ENCODE results near the gene GKAP1. TPM values are rescaled to one million over a fixed set of nuclear protein-coding genes. Genes with fewer than 3 reads are reported as not detected.
A peak's percentile ranks its signal among the peaks of the same experiment; 100 is the strongest.
"Not testable (repeated sequence)": the region's sequence is repeated elsewhere in the genome, so short reads cannot be mapped to it uniquely, and the experiment has no call there.

The GKAP1 gene
- total RNA-seq, 1 experiment from 2014 or later: 0.86 TPM

GRCh38 chr9:83707768-83708514 lies 109.6 kb downstream of the GKAP1 start, which contains the start of gene UBQLN1:
Gene UBQLN1 (minus strand): TSS chr9:83707958. CDS start chr9:83707679, 279 bp downstream.
- no peaks in the 10 kb centered on the region for H3K27me3 Mint-ChIP-seq (ENCODE audit: insufficient read depth, unreplicated experiment)
- peak; percentile 82 to 87 for DNase-seq
- ChIA-PET CTCF (no interaction called here), POLR2A (no interaction called here)
- no peaks in the 10 kb centered on the region for H3K4me1 Mint-ChIP-seq (ENCODE audit: low read depth, unreplicated experiment)
- peak within 1 kb of the TSS; percentile 87 for H3K4me3 ChIP-seq (ENCODE audit: low read depth, low read length)
- peak within 1 kb of the TSS; percentile 90 for H3K4me3 Mint-ChIP-seq (ENCODE audit: unreplicated experiment)
- H3K9me3 Mint-ChIP-seq (ENCODE audit: unreplicated experiment): no peaks in the 10 kb centered on the region
- no peaks in the 10 kb centered on the region for H3K9me3 ChIP-seq
- no peaks in the 10 kb centered on the region for H3K27me3 ChIP-seq (replicated peaks; ENCODE audit: control insufficient read depth, insufficient read depth, low read length)
- 0 out of 2 replicates have a peak, but pooled peaks cover 4% of the 10 kb centered on the region for H3K4me1 ChIP-seq
- no peak for TF ChIP-seq CTCF (IDR thresholded peaks at IDR 0.05; ENCODE audit: insufficient read depth in 1 of 2, low read depth in 1 of 2, low read length in 1 of 2, severe bottlenecking in 1 of 2, unreplicated experiment in 1 of 2)
- no peaks in the 10 kb centered on the region for H3K36me3 ChIP-seq (ENCODE audit: control insufficient read depth, insufficient read depth, low read length)
- no TSS peak for BruUV-seq (replicated peaks)
- peak within 1 kb of the TSS; percentile 99 for H3K27ac Mint-ChIP-seq (ENCODE audit: unreplicated experiment)
- H3K36me3 Mint-ChIP-seq (ENCODE audit: insufficient read depth, unreplicated experiment): peaks cover 36% of the 10 kb centered on the region
- intact Hi-C loops (cut with micrococcal nuclease; ENCODE audit: unreplicated experiment): loop anchor here (5.0 kb wide), 2 partner anchors 41 to 61 kb away; no protein-coding TSS in a partner anchor

GRCh38 chr9:83707518-83707767 lies 110.1 kb downstream of the GKAP1 start:
- Mint-ChIP-seq H3K27me3 (ENCODE audit: insufficient read depth, unreplicated experiment) (no peaks in the 10 kb centered on the region), H3K36me3 (ENCODE audit: insufficient read depth, unreplicated experiment) (peaks cover 36% of the 10 kb centered on the region), H3K27ac (ENCODE audit: unreplicated experiment) (peak overlapping the region; percentile 99), H3K4me1 (ENCODE audit: low read depth, unreplicated experiment) (no peaks in the 10 kb centered on the region), H3K9me3 (ENCODE audit: unreplicated experiment) (no peaks in the 10 kb centered on the region), H3K4me3 (ENCODE audit: unreplicated experiment) (peak overlapping the region; percentile 90)
- DNase-seq: no peak
- intact Hi-C loops (cut with micrococcal nuclease; ENCODE audit: unreplicated experiment): loop anchor here (5.0 kb wide), 2 partner anchors 40 to 60 kb away; no protein-coding TSS in a partner anchor
- Histone ChIP-seq H3K27me3 (replicated peaks; ENCODE audit: control insufficient read depth, insufficient read depth, low read length) (no peaks in the 10 kb centered on the region), H3K4me1 (0 out of 2 replicates have a peak, but pooled peaks cover 4% of the 10 kb centered on the region), H3K9me3 (no peaks in the 10 kb centered on the region), H3K4me3 (ENCODE audit: low read depth, low read length) (peak overlapping the region; percentile 87), H3K36me3 (ENCODE audit: control insufficient read depth, insufficient read depth, low read length) (no peaks in the 10 kb centered on the region)
- ChIA-PET CTCF (no interaction called here), POLR2A (no interaction called here)
- no peak for TF ChIP-seq CTCF (IDR thresholded peaks at IDR 0.05; ENCODE audit: insufficient read depth in 1 of 2, low read depth in 1 of 2, low read length in 1 of 2, severe bottlenecking in 1 of 2, unreplicated experiment in 1 of 2)
- no TSS peak for BruUV-seq (replicated peaks)

GRCh38 chr9:83706676-83707517 lies 110.7 kb downstream of the GKAP1 start:
- POLR2A ChIA-PET: no interaction called here
- no peaks in the 10 kb centered on the region for H3K27me3 Mint-ChIP-seq (ENCODE audit: insufficient read depth, unreplicated experiment)
- H3K36me3 ChIP-seq (ENCODE audit: control insufficient read depth, insufficient read depth, low read length): no peaks in the 10 kb centered on the region
- no peaks in the 10 kb centered on the region for H3K9me3 ChIP-seq
- no peak for TF ChIP-seq CTCF (IDR thresholded peaks at IDR 0.05; ENCODE audit: insufficient read depth in 1 of 2, low read depth in 1 of 2, low read length in 1 of 2, severe bottlenecking in 1 of 2, unreplicated experiment in 1 of 2)
- H3K27me3 ChIP-seq (replicated peaks; ENCODE audit: control insufficient read depth, insufficient read depth, low read length): no peaks in the 10 kb centered on the region
- peak overlapping the region; percentile 87 for H3K4me3 ChIP-seq (ENCODE audit: low read depth, low read length)
- CTCF ChIA-PET: no interaction called here
- H3K27ac Mint-ChIP-seq (ENCODE audit: unreplicated experiment): peak overlapping the region; percentile 99
- 0 out of 2 replicates have a peak, but pooled peaks cover 4% of the 10 kb centered on the region for H3K4me1 ChIP-seq
- H3K4me1 Mint-ChIP-seq (ENCODE audit: low read depth, unreplicated experiment): no peaks in the 10 kb centered on the region
- H3K9me3 Mint-ChIP-seq (ENCODE audit: unreplicated experiment): no peaks in the 10 kb centered on the region
- intact Hi-C loops (cut with micrococcal nuclease; ENCODE audit: unreplicated experiment): loop anchor here (5.0 kb wide), 2 partner anchors 40 to 60 kb away; no protein-coding TSS in a partner anchor
- H3K36me3 Mint-ChIP-seq (ENCODE audit: insufficient read depth, unreplicated experiment): peaks cover 36% of the 10 kb centered on the region
- H3K4me3 Mint-ChIP-seq (ENCODE audit: unreplicated experiment): peak overlapping the region; percentile 90
- BruUV-seq (replicated peaks): TSS peak; percentile 46
- peak; percentile 30 to 50 for DNase-seq

GRCh38 chr9:83705219-83705651 lies 112.3 kb downstream of the GKAP1 start:
- H3K27me3 ChIP-seq (replicated peaks; ENCODE audit: control insufficient read depth, insufficient read depth, low read length); H3K4me3 ChIP-seq (ENCODE audit: low read depth, low read length); H3K9me3 Mint-ChIP-seq (ENCODE audit: unreplicated experiment); H3K27ac Mint-ChIP-seq (ENCODE audit: unreplicated experiment); BruUV-seq (replicated peaks); H3K36me3 ChIP-seq (ENCODE audit: control insufficient read depth, insufficient read depth, low read length); DNase-seq; CTCF ChIA-PET; H3K27me3 Mint-ChIP-seq (ENCODE audit: insufficient read depth, unreplicated experiment); POLR2A ChIA-PET; H3K4me1 Mint-ChIP-seq (ENCODE audit: low read depth, unreplicated experiment); H3K9me3 ChIP-seq; H3K4me1 ChIP-seq: not testable (repeated sequence)
- intact Hi-C loops (cut with micrococcal nuclease; ENCODE audit: unreplicated experiment): loop anchor here (5.0 kb wide), 2 partner anchors 38 to 58 kb away; no protein-coding TSS in a partner anchor
- Mint-ChIP-seq H3K4me3 (ENCODE audit: unreplicated experiment) (peak overlapping the region; percentile 90), H3K36me3 (ENCODE audit: insufficient read depth, unreplicated experiment) (peaks cover 36% of the 10 kb centered on the region)
